Smooth muscle cell (in vitro differentiated cells): Measurements from ENCODE around the gene MUTYH. TPM values are rescaled to one million over a fixed set of nuclear protein-coding genes. Genes with fewer than 3 reads are reported as not detected.

Experiments used
- DNase-seq: peaks from one replicate; lab custom pipeline; 2025; ENCODE audit not compliant: unreplicated experiment; lab: John Stamatoyannopoulos, UW
- H2AFZ ChIP-seq: fragments of 200-600 bp; sonication (generic); 2 replicates; pipeline ENCODE4 v1.6.0; 2016; ENCODE audit warnings: antibody characterized with exemption, low read depth, mild to moderate bottlenecking
- H3F3A ChIP-seq: fragments of 200-600 bp; sonication (generic); 2 replicates; pipeline ENCODE4 v1.6.0; 2017; ENCODE audit warnings: antibody characterized with exemption, low read depth
- H3K27ac ChIP-seq: fragments of 200-600 bp; sonication (generic); 2 replicates; pipeline ENCODE4 v1.5.1; 2016; ENCODE audit warnings: low read depth, mild to moderate bottlenecking
- H3K27me3 ChIP-seq: fragments of 200-600 bp; sonication (generic); 2 replicates; pipeline ENCODE4 v1.6.1; 2016; ENCODE audit warnings: low read depth, mild to moderate bottlenecking
- H3K36me3 ChIP-seq: fragments of 200-600 bp; sonication (generic); 2 replicates; pipeline ENCODE4 v1.5.1; 2016; ENCODE audit warnings: low read depth
- H3K4me1 ChIP-seq: fragments of 200-600 bp; sonication (generic); 2 replicates; pipeline ENCODE4 v1.5.1; 2016; ENCODE audit warnings: low read depth
- H3K4me2 ChIP-seq: fragments of 200-600 bp; sonication (generic); 2 replicates; pipeline ENCODE4 v1.6.0; 2016; ENCODE audit warnings: mild to moderate bottlenecking
- H3K4me3 ChIP-seq: fragments of 200-600 bp; sonication (generic); 2 replicates; pipeline ENCODE4 v1.5.1; 2016; ENCODE audit warnings: mild to moderate bottlenecking
- H3K79me2 ChIP-seq: fragments of 200-600 bp; sonication (generic); 2 replicates; pipeline ENCODE4 v1.6.0; 2016; ENCODE audit warnings: low read depth, mild to moderate bottlenecking
- H3K9ac ChIP-seq: fragments of 200-600 bp; sonication (generic); 2 replicates; pipeline ENCODE4 v1.6.0; 2016; ENCODE audit warnings: low read depth
- H3K9me3 ChIP-seq: fragments of 200-600 bp; sonication (generic); replicated peaks from 2 replicates; pipeline ENCODE4 v1.5.1; 2016; ENCODE audit warnings: low read depth
- H4K20me1 ChIP-seq: fragments of 200-600 bp; sonication (generic); 2 replicates; pipeline ENCODE4 v1.6.0; 2016; ENCODE audit warnings: low read depth
- WGBS: methylation state at CpG from one replicate; pipeline ENCODE4 v1.1.7; 2016; ENCODE audit warnings: low lambda C conversion rate; 5-methylcytosine and 5-hydroxymethylcytosine counted together
- polyA plus RNA-seq: library from polyadenylated mRNA; unstranded; fragments of >200 nt; fragmentation: Nextera tagmentation; extraction: Ambion mirVana; gene quantifications from 2 replicates; pipeline ENCODE4 v1.2.1, GENCODE V29; 2016
- total RNA-seq: library from RNA; depleted of rRNA; stranded (reverse); fragments of >200 nt; gene quantifications from 2 replicates; pipeline ENCODE4 v1.2.3, GENCODE V29; 2014
- TF ChIP-seq, protein P1 (sequence below): fragments of 200-600 bp; sonication (generic); IDR thresholded peaks from 2 replicates; pipeline ENCODE4 v1.5.1; 2017; ENCODE audit warnings: borderline replicate concordance, mild to moderate bottlenecking, antibody characterized with exemption; ENCODE audit not compliant: insufficient read depth, poor library complexity, severe bottlenecking

Gene MUTYH
- total and polyA plus RNA-seq, 2 experiments from 2014 or later: 12.1 to 16.5 TPM

DNA sequence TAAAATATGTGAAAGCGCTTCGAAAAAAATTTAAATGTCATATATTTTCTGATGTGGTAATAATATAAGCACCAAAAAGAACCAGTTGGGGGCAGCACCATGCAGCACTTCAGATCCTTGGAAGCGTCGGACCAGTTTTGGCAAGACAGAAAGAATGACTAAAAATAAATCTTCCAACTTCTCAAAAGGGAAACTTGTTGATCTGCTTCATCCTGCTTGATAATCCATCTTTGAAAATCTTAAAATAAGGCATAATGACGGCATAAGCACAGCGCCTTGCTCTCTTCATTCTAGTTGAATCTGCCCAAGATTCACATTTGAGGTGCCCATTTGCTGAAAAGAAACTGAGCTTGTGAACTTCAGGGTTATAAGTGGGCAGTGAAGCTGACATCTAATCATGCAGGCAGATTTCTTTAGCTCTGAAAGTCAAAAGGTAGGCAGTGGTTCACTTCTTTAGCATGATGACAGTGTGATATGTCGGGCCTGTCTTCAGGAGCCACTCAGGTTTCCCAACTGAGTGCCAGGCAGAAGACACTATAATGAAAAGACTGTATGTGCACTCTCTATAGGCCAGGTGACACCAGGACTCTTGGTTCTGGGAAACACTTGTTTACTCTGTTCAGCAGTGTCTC, 19.8 kb upstream of the MUTYH start:
- no peak for DNase-seq
- no peaks in the 10 kb centered on the region for H3K9me3 ChIP-seq
- H3K36me3 ChIP-seq: no peaks in the 10 kb centered on the region
- H3K27ac ChIP-seq: no peak overlapping the region
- H3K27me3 ChIP-seq: no peaks in the 10 kb centered on the region
- H3K4me2 ChIP-seq: peak overlapping the region; percentile 68
- H3F3A ChIP-seq: no peaks in the 10 kb centered on the region
- H2AFZ ChIP-seq: peak overlapping the region; percentile 85
- H3K4me1 ChIP-seq: peaks cover 10% of the 10 kb centered on the region
- 43% methylated on average over 7 of the region's 7 CpGs for WGBS
- TF ChIP-seq, protein P1, sequence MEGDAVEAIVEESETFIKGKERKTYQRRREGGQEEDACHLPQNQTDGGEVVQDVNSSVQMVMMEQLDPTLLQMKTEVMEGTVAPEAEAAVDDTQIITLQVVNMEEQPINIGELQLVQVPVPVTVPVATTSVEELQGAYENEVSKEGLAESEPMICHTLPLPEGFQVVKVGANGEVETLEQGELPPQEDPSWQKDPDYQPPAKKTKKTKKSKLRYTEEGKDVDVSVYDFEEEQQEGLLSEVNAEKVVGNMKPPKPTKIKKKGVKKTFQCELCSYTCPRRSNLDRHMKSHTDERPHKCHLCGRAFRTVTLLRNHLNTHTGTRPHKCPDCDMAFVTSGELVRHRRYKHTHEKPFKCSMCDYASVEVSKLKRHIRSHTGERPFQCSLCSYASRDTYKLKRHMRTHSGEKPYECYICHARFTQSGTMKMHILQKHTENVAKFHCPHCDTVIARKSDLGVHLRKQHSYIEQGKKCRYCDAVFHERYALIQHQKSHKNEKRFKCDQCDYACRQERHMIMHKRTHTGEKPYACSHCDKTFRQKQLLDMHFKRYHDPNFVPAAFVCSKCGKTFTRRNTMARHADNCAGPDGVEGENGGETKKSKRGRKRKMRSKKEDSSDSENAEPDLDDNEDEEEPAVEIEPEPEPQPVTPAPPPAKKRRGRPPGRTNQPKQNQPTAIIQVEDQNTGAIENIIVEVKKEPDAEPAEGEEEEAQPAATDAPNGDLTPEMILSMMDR: peak; percentile 66
- H4K20me1 ChIP-seq: no peaks in the 10 kb centered on the region
- no peak overlapping the region for H3K9ac ChIP-seq
- no peak overlapping the region for H3K4me3 ChIP-seq
- H3K79me2 ChIP-seq: no peaks in the 10 kb centered on the region

DNA sequence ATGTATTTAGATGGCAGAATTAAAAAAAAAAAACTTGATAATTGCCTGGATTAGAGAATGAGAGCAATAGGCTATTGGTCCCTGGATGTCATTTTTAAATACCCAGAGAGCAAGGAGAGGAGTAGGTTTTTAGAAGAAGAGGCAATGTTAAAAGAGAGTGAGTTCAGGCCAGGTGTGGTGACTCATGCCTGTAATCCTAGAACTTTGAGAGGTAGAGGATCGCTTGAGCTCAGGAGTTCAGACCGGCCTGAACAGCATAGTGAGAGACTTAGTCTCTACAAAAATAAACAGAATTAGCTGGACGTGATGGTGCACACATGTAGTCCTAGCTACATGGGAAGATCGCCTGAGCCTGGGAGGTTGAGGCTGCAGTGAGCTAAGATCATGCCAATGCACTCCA, 15.9 kb upstream of the MUTYH start:
- H3K36me3 ChIP-seq: no peaks in the 10 kb centered on the region
- no peaks in the 10 kb centered on the region for H4K20me1 ChIP-seq
- H3K4me2 ChIP-seq: no peak overlapping the region
- no peaks in the 10 kb centered on the region for H3K79me2 ChIP-seq
- WGBS: 66% methylated on average over 4 of the region's 4 CpGs
- DNase-seq: no peak
- H3K27ac ChIP-seq: no peak overlapping the region
- H3K27me3 ChIP-seq: no peaks in the 10 kb centered on the region
- no peak overlapping the region for H3K4me3 ChIP-seq
- H2AFZ ChIP-seq: no peak overlapping the region
- H3K4me1 ChIP-seq: peaks cover 10% of the 10 kb centered on the region
- TF ChIP-seq, protein P1: no peak
- no peak overlapping the region for H3K9ac ChIP-seq
- no peaks in the 10 kb centered on the region for H3F3A ChIP-seq
- H3K9me3 ChIP-seq: no peaks in the 10 kb centered on the region

DNA sequence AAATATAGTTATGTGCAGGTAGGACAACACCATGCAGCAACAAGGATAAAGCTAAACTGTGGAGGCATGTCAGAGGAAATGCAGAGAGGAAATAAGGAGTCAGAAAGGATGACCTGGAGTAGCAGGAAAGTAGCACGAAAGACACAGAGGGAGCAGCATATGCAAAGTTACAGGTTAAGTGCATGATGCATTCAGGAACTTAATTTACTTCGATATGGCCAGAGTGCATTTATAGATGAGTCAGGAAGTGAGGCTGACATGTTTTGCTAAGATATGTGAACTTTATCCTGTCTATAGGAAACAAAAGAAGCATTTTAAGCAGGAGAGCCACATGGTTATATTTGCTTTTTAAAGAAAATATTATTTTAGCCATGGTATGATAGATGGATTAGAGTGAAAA, 15.4 kb upstream of the MUTYH start:
- Histone ChIP-seq H3K9ac (no peak overlapping the region), H2AFZ (no peak overlapping the region), H3K79me2 (no peaks in the 10 kb centered on the region), H3K9me3 (no peaks in the 10 kb centered on the region), H4K20me1 (no peaks in the 10 kb centered on the region), H3K36me3 (no peaks in the 10 kb centered on the region), H3K4me3 (no peak overlapping the region), H3K27ac (no peak overlapping the region), H3K4me2 (no peak overlapping the region), H3K4me1 (peaks cover 9% of the 10 kb centered on the region), H3K27me3 (no peaks in the 10 kb centered on the region), H3F3A (no peaks in the 10 kb centered on the region)
- WGBS: 85% methylated on average over 2 of the region's 2 CpGs
- TF ChIP-seq, protein P1: no peak
- DNase-seq: no peak

DNA sequence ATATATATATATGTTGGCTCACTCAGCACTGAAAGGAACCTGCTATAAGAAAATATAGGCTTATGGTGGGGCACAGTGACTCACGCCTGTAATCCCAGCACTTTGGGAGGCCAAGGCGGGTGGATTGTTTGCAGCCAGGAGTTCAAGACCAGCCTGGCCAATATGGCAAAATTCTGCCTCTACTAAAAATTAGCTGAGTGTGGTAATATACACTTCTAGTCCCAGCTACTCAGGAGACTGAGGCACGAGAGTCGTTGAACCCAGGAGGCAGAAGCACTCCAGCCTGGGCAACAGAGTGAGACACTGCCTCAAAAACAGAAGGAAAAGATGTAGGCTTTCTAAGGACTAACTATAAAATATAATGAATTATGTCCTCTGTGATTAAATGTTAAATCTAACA, 14.6 kb upstream of the MUTYH start:
- H3K79me2 ChIP-seq: no peaks in the 10 kb centered on the region
- no peak overlapping the region for H3K4me2 ChIP-seq
- H3K4me3 ChIP-seq: no peak overlapping the region
- H3K36me3 ChIP-seq: no peaks in the 10 kb centered on the region
- H3K9me3 ChIP-seq: no peaks in the 10 kb centered on the region
- TF ChIP-seq, protein P1: no peak
- H3K27me3 ChIP-seq: no peaks in the 10 kb centered on the region
- 92% methylated on average over 4 of the region's 4 CpGs for WGBS
- no peak for DNase-seq
- H2AFZ ChIP-seq: no peak overlapping the region
- no peak overlapping the region for H3K27ac ChIP-seq
- no peak overlapping the region for H3K9ac ChIP-seq
- H3F3A ChIP-seq: no peaks in the 10 kb centered on the region
- no peaks in the 10 kb centered on the region for H4K20me1 ChIP-seq
- H3K4me1 ChIP-seq: peaks cover under 1% of the 10 kb centered on the region
